Measurements from ENCODE around the gene RET.

DNA sequence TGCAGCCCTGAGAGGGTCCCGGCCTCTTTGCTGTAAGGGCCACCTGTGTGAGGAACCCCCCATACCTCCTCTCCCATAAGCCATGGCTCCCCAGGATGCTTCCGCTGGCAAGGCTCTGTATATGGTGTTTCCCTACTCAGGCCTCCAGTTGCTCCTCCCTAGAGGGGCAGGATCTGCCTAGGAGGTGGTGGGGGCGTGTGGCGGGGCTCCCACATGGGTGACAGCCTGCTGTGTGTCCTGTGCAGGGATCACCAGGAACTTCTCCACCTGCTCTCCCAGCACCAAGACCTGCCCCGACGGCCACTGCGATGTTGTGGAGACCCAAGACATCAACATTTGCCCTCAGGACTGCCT, 35.7 kb downstream of the RET start:
- TF ChIP-seq, protein P1, sequence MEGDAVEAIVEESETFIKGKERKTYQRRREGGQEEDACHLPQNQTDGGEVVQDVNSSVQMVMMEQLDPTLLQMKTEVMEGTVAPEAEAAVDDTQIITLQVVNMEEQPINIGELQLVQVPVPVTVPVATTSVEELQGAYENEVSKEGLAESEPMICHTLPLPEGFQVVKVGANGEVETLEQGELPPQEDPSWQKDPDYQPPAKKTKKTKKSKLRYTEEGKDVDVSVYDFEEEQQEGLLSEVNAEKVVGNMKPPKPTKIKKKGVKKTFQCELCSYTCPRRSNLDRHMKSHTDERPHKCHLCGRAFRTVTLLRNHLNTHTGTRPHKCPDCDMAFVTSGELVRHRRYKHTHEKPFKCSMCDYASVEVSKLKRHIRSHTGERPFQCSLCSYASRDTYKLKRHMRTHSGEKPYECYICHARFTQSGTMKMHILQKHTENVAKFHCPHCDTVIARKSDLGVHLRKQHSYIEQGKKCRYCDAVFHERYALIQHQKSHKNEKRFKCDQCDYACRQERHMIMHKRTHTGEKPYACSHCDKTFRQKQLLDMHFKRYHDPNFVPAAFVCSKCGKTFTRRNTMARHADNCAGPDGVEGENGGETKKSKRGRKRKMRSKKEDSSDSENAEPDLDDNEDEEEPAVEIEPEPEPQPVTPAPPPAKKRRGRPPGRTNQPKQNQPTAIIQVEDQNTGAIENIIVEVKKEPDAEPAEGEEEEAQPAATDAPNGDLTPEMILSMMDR (IDR thresholded peaks at IDR 0.05; ENCODE audit: poor library complexity): no peak
- TF ChIP-seq EZH2 (IDR thresholded peaks at IDR 0.05; ENCODE audit: borderline replicate concordance): no peak
- TF ChIP-seq EZH2phosphoT487 (IDR thresholded peaks at IDR 0.05; ENCODE audit: low read depth, severe bottlenecking, unreplicated experiment): no peak

All from hepatocyte (in vitro differentiated cells).